SJSA1 (cell line): ENCODE results near the gene MROH9. TPM values are rescaled to one million over a fixed set of nuclear protein-coding genes. Genes with fewer than 3 reads are reported as not detected.
A peak's percentile ranks its signal among the peaks of the same experiment; 100 is the strongest.
"Not testable (repeated sequence)": the region's sequence is repeated elsewhere in the genome, so short reads cannot be mapped to it uniquely, and the experiment has no call there.

Experiments
- DNase-seq, 2 experiments: peaks; one replicate each; pipeline ENCODE4 v3.0.0-alpha.2; 2015 to 2020; ENCODE audit warnings: low spot score in 2 of 2, low read depth in 1 of 2
- H3K27ac ChIP-seq: fragments of 250-450 bp; sonication (Bioruptor Pico); 2 replicates; pipeline ENCODE4 v1.5.1; 2020; ENCODE audit warnings: mild to moderate bottlenecking, moderate library complexity
- H3K27me3 ChIP-seq: fragments of 250-450 bp; sonication (Bioruptor Pico); replicated peaks from 2 replicates; pipeline ENCODE4 v1.5.1; 2020; ENCODE audit warnings: mild to moderate bottlenecking, moderate library complexity
- H3K36me3 ChIP-seq: fragments of 250-450 bp; sonication (Bioruptor Pico); 2 replicates; pipeline ENCODE4 v1.5.1; 2020; ENCODE audit warnings: mild to moderate bottlenecking
- H3K4me1 ChIP-seq: fragments of 250-450 bp; sonication (Bioruptor Pico); replicated peaks from 2 replicates; pipeline ENCODE4 v1.6.1; 2021; ENCODE audit warnings: mild to moderate bottlenecking
- H3K4me3 ChIP-seq: fragments of 250-450 bp; sonication (Bioruptor Pico); 2 replicates; pipeline ENCODE4 v1.5.1; 2020; ENCODE audit warnings: mild to moderate bottlenecking
- H3K9me3 ChIP-seq: fragments of 250-450 bp; sonication (Bioruptor Pico); replicated peaks from 2 replicates; pipeline ENCODE4 v1.5.1; 2020; ENCODE audit warnings: mild to moderate bottlenecking
- total RNA-seq: library from RNA; depleted of rRNA; stranded (reverse); fragments of >200 nt; shearing (Covaris generic); gene quantifications from 2 replicates; pipeline ENCODE4 v1.2.3, GENCODE V29; 2014; rRNA removed

Gene MROH9
- total RNA-seq: not detected in 2 replicates

GRCh38 chr1:170935231-170935630 lies at the start of gene MROH9:
TSS of gene MROH9 (plus strand) at chr1:170935534. CDS start at chr1:170945557, 10,023 bp downstream.
- no peaks in the 10 kb centered on the region for H3K36me3 ChIP-seq
- H3K27me3 ChIP-seq: no peaks in the 10 kb centered on the region
- H3K9me3 ChIP-seq: no peaks in the 10 kb centered on the region
- no peak for DNase-seq
- no peak within 1 kb of the TSS for H3K27ac ChIP-seq
- H3K4me3 ChIP-seq: no peak within 1 kb of the TSS
- H3K4me1 ChIP-seq: no peaks in the 10 kb centered on the region

GRCh38 chr1:170885551-170885950 lies 49.8 kb upstream of the MROH9 start:
- no peak overlapping the region for H3K4me3 ChIP-seq
- H3K4me1 ChIP-seq: no peaks in the 10 kb centered on the region
- no peak overlapping the region for H3K27ac ChIP-seq
- no peaks in the 10 kb centered on the region for H3K27me3 ChIP-seq
- H3K36me3 ChIP-seq: no peaks in the 10 kb centered on the region
- no peak for DNase-seq
- H3K9me3 ChIP-seq: no peaks in the 10 kb centered on the region

GRCh38 chr1:170886460-170886859 lies 48.9 kb upstream of the MROH9 start:
- no peak for DNase-seq
- no peaks in the 10 kb centered on the region for H3K27me3 ChIP-seq
- H3K27ac ChIP-seq: no peak overlapping the region
- no peaks in the 10 kb centered on the region for H3K9me3 ChIP-seq
- H3K4me3 ChIP-seq: no peak overlapping the region
- H3K4me1 ChIP-seq: no peaks in the 10 kb centered on the region
- no peaks in the 10 kb centered on the region for H3K36me3 ChIP-seq

- H3K4me3 ChIP-seq: no peak overlapping the region
- DNase-seq: no peak
- H3K4me1 ChIP-seq: no peaks in the 10 kb centered on the region
- no peaks in the 10 kb centered on the region for H3K9me3 ChIP-seq
- no peak overlapping the region for H3K27ac ChIP-seq
- no peaks in the 10 kb centered on the region for H3K36me3 ChIP-seq
- no peaks in the 10 kb centered on the region for H3K27me3 ChIP-seq
These were observed 47.6 kb upstream of the MROH9 start for GRCh38 chr1:170887726-170888125.

GRCh38 chr1:170891872-170892271 lies 43.5 kb upstream of the MROH9 start:
- H3K27ac ChIP-seq: no peak overlapping the region
- DNase-seq: no peak
- no peaks in the 10 kb centered on the region for H3K36me3 ChIP-seq
- no peaks in the 10 kb centered on the region for H3K4me1 ChIP-seq
- H3K4me3 ChIP-seq: no peak overlapping the region
- H3K27me3 ChIP-seq: no peaks in the 10 kb centered on the region
- H3K9me3 ChIP-seq: no peaks in the 10 kb centered on the region

- H3K27me3 ChIP-seq: no peaks in the 10 kb centered on the region
- no peaks in the 10 kb centered on the region for H3K9me3 ChIP-seq
- H3K36me3 ChIP-seq: no peaks in the 10 kb centered on the region
- no peaks in the 10 kb centered on the region for H3K4me1 ChIP-seq
- H3K4me3 ChIP-seq: no peak overlapping the region
- DNase-seq: no peak
- no peak overlapping the region for H3K27ac ChIP-seq
These were observed 41.6 kb upstream of the MROH9 start for GRCh38 chr1:170893655-170894297.

GRCh38 chr1:170903961-170904360 lies 31.4 kb upstream of the MROH9 start:
- no peak for DNase-seq
- Histone ChIP-seq H3K36me3 (no peaks in the 10 kb centered on the region), H3K4me3 (no peak overlapping the region), H3K27ac (no peak overlapping the region), H3K4me1 (no peaks in the 10 kb centered on the region), H3K27me3 (no peaks in the 10 kb centered on the region), H3K9me3 (no peaks in the 10 kb centered on the region)

GRCh38 chr1:170908942-170909341 lies 26.4 kb upstream of the MROH9 start:
- Histone ChIP-seq H3K27ac (no peak overlapping the region), H3K27me3 (no peaks in the 10 kb centered on the region)
- no peak for DNase-seq

GRCh38 chr1:170910273-170910672 lies 25.1 kb upstream of the MROH9 start:
- Histone ChIP-seq H3K9me3 (no peaks in the 10 kb centered on the region), H3K27me3 (no peaks in the 10 kb centered on the region), H3K36me3 (no peaks in the 10 kb centered on the region), H3K4me3 (no peak overlapping the region), H3K4me1 (no peaks in the 10 kb centered on the region), H3K27ac (no peak overlapping the region)
- no peak for DNase-seq

More at GRCh38 chr1:170908942-170909341, 26.4 kb upstream of the MROH9 start:
- no peaks in the 10 kb centered on the region for H3K9me3 ChIP-seq
- no peaks in the 10 kb centered on the region for H3K4me1 ChIP-seq
- no peak overlapping the region for H3K4me3 ChIP-seq
- no peaks in the 10 kb centered on the region for H3K36me3 ChIP-seq

- no peaks in the 10 kb centered on the region for H3K4me1 ChIP-seq
- no peaks in the 10 kb centered on the region for H3K27me3 ChIP-seq
- DNase-seq: no peak
- peaks cover 3% of the 10 kb centered on the region; the same call in 1 of the 2 replicates for H3K9me3 ChIP-seq
- no peak overlapping the region for H3K4me3 ChIP-seq
- no peaks in the 10 kb centered on the region for H3K36me3 ChIP-seq
- no peak overlapping the region for H3K27ac ChIP-seq
These were observed 18.0 kb upstream of the MROH9 start for GRCh38 chr1:170917373-170917772.

GRCh38 chr1:170924656-170925055 lies 10.7 kb upstream of the MROH9 start:
- not testable (repeated sequence) for H3K36me3 ChIP-seq, H3K27ac ChIP-seq, H3K4me3 ChIP-seq, DNase-seq, H3K9me3 ChIP-seq, H3K4me1 ChIP-seq, H3K27me3 ChIP-seq

GRCh38 chr1:170927955-170928840 lies 7.1 kb upstream of the MROH9 start:
- no peak for DNase-seq
- no peaks in the 10 kb centered on the region for H3K9me3 ChIP-seq

GRCh38 chr1:170929412-170929834 lies 5.9 kb upstream of the MROH9 start:
- DNase-seq: no peak
- no peak overlapping the region for H3K4me3 ChIP-seq
- no peaks in the 10 kb centered on the region for H3K27me3 ChIP-seq
- H3K9me3 ChIP-seq: no peaks in the 10 kb centered on the region
- no peaks in the 10 kb centered on the region for H3K4me1 ChIP-seq
- no peak overlapping the region for H3K27ac ChIP-seq
- H3K36me3 ChIP-seq: no peaks in the 10 kb centered on the region

More at GRCh38 chr1:170927955-170928840, 7.1 kb upstream of the MROH9 start:
- H3K4me1 ChIP-seq: no peaks in the 10 kb centered on the region
- H3K27ac ChIP-seq: no peak overlapping the region
- no peak overlapping the region for H3K4me3 ChIP-seq
- H3K36me3 ChIP-seq: no peaks in the 10 kb centered on the region
- no peaks in the 10 kb centered on the region for H3K27me3 ChIP-seq

- no peaks in the 10 kb centered on the region for H3K27me3 ChIP-seq
- no peak overlapping the region for H3K4me3 ChIP-seq
- no peak overlapping the region for H3K27ac ChIP-seq
These were observed 5.3 kb upstream of the MROH9 start for GRCh38 chr1:170929835-170930554.

More at GRCh38 chr1:170929835-170930554, 5.3 kb upstream of the MROH9 start:
- DNase-seq: peak in 1 of 2 experiments; percentile 45
- H3K4me1 ChIP-seq: no peaks in the 10 kb centered on the region
- no peaks in the 10 kb centered on the region for H3K9me3 ChIP-seq
- H3K36me3 ChIP-seq: no peaks in the 10 kb centered on the region
